ENCODE data around the gene GNAO1.

Gene GNAO1

DNA sequence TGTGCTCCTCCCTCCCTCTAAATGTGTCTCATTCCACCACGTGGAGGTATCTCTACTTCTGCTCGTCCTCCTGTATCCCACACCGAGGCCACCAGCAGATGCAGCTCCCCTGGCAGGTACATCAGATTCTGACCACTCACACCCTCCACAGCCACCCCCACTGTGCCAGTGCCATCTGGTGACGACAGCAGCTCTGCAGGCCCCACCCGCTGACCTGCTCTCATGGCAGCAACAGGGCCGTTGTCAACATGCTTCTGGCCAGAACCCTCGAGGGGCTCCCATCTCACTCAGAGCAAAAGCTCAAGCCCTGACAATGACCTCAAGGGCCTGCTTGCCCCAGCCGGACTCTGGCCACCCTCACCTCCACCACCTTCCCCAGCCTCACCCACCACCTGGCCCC, 140.6 kb downstream of the GNAO1 start:
- no peak overlapping the region for H3K4me3 ChIP-seq (ENCODE audit: low read depth, low read length)
- TF ChIP-seq, protein P1, sequence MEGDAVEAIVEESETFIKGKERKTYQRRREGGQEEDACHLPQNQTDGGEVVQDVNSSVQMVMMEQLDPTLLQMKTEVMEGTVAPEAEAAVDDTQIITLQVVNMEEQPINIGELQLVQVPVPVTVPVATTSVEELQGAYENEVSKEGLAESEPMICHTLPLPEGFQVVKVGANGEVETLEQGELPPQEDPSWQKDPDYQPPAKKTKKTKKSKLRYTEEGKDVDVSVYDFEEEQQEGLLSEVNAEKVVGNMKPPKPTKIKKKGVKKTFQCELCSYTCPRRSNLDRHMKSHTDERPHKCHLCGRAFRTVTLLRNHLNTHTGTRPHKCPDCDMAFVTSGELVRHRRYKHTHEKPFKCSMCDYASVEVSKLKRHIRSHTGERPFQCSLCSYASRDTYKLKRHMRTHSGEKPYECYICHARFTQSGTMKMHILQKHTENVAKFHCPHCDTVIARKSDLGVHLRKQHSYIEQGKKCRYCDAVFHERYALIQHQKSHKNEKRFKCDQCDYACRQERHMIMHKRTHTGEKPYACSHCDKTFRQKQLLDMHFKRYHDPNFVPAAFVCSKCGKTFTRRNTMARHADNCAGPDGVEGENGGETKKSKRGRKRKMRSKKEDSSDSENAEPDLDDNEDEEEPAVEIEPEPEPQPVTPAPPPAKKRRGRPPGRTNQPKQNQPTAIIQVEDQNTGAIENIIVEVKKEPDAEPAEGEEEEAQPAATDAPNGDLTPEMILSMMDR (IDR thresholded peaks at IDR 0.05; ENCODE audit: low read depth, low read length) = no peak

GRCh38 chr16:56332464-56333079, 141.3 kb downstream of the GNAO1 start:
- TF ChIP-seq, protein P1 (IDR thresholded peaks at IDR 0.05; ENCODE audit: low read depth, low read length) = peak; percentile 29; the same call in 1 of the 2 replicates
- H3K4me3 ChIP-seq (ENCODE audit: low read depth, low read length) = no peak overlapping the region

DNA sequence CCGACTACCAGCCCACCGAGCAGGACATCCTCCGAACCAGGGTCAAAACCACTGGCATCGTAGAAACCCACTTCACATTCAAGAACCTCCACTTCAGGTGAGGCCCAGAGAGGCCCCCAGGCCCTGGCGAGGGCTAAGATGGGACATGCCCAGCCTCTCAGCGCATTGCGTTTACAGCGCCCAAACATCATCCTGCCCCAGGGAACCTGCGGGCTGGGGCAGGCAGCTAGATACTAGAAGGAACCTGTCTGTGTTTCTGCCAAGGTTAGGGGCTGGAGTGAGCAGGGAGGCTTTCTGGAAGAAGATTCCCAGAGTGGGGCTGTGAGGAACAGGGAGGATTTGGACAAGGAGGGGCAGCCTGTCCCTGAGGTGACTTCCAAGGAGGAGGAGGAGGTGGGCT, 143.5 kb downstream of the GNAO1 start:
- no peak overlapping the region for H3K4me3 ChIP-seq (ENCODE audit: low read depth, low read length)
- TF ChIP-seq, protein P1 (IDR thresholded peaks at IDR 0.05; ENCODE audit: low read depth, low read length) = no peak

DNA sequence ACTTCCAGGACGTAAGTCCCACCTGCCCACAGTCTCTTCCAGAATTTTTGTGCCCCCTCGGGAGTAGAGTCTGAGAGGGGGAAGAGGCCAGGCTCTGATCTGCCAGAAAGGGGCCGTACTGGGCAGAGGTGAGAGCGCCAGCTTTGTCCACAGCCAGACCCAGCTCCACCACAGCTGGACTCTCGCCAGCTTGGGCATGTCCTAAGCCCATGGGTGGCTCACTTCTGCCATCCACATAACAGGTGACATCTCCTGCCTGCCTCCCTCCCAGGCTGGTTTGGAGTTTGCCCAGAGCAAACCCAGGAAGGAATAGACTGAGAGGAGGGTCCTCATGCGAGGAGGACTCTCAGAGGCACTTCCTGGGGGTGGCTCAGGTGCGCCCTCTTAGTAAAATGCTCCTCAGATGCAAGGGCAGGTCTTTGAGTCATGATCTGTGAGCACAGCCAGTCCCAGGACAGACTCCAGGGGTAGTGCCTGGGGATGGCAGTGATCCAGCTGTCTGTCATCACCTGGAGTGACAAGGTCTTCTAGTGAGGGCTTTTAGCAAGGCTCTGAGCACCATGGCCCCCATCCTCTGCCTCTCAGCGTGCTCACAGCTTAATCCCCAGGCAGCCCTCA, 144.9 kb downstream of the GNAO1 start:
- TF ChIP-seq, protein P1 (IDR thresholded peaks at IDR 0.05; ENCODE audit: low read depth, low read length) = no peak
- no peak overlapping the region for H3K4me3 ChIP-seq (ENCODE audit: low read depth, low read length)

- no peak overlapping the region for H3K4me3 ChIP-seq (ENCODE audit: low read depth, low read length)
- TF ChIP-seq, protein P1 (IDR thresholded peaks at IDR 0.05; ENCODE audit: low read depth, low read length) = no peak
Measured at GRCh38 chr16:56336711-56337110, 145.4 kb downstream of the GNAO1 start.

GRCh38 chr16:56337131-56337857, 146.0 kb downstream of the GNAO1 start:
- TF ChIP-seq, protein P1 (IDR thresholded peaks at IDR 0.05; ENCODE audit: low read depth, low read length) = no peak
- no peak overlapping the region for H3K4me3 ChIP-seq (ENCODE audit: low read depth, low read length)

- no peak overlapping the region for H3K4me3 ChIP-seq (ENCODE audit: low read depth, low read length)
- TF ChIP-seq, protein P1 (IDR thresholded peaks at IDR 0.05; ENCODE audit: low read depth, low read length) = no peak
Measured at GRCh38 chr16:56337858-56338325, 146.6 kb downstream of the GNAO1 start.
